ENCODE measurements around the gene C1QA.

Gene C1QA

GRCh38 chr1:22612671-22613571 is 23.5 kb upstream of the C1QA start:
- no peak for DNase-seq (ENCODE audit: low read depth in 2 of 2)

- DNase-seq (ENCODE audit: low read depth in 2 of 2): no peak
Observed at GRCh38 chr1:22613572-22613918, 22.9 kb upstream of the C1QA start.

DNA sequence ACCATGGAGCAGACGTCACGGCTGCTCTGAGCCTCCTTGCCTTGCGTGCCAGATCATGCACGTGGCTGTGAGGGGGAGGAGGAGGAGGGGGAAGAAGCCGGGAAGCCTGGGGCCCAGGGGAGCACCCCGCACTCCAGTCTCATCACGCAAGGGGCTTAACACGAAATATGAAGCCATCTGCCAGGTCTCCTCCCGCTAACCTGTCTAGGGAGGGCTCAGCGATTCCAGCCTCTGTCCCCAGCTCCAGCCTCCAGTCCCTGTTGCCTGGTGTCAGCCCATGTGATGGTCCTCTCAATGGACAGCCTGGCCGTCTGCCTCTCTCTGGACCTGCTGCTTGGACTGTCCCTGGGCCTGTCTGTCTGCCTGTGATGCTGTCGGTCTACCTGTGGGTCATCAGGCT is 22.5 kb upstream of the C1QA start:
- DNase-seq (ENCODE audit: low read depth in 2 of 2): no peak

- no peak for DNase-seq (ENCODE audit: low read depth in 2 of 2)
Observed at GRCh38 chr1:22615886-22616285, 20.5 kb upstream of the C1QA start.

- no peak for DNase-seq (ENCODE audit: low read depth in 2 of 2)
Observed at GRCh38 chr1:22616571-22616970, 19.9 kb upstream of the C1QA start.

DNA sequence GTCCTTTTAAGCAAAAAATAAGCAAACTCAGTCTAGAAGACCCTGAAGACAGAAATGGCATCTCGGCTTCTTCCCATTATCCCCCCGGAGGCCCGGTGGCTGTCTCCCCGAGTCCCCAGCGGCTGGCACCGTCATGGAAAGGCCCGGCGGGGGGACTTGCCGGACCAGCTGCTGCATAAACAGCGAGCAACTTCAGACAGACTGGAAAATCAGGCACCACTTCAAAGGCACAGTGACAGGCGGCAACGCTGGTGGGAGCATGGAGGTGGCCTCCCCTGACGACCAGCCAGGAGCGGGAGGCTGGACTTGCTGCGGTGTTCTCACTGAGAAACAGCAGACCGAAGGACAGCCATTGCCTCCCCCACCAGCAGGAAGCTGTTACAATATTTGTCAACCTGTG is 18.4 kb upstream of the C1QA start:
- no peak for DNase-seq (ENCODE audit: low read depth in 2 of 2)

GRCh38 chr1:22619252-22619651 is 17.2 kb upstream of the C1QA start:
- DNase-seq (ENCODE audit: low read depth in 2 of 2): no peak

DNA sequence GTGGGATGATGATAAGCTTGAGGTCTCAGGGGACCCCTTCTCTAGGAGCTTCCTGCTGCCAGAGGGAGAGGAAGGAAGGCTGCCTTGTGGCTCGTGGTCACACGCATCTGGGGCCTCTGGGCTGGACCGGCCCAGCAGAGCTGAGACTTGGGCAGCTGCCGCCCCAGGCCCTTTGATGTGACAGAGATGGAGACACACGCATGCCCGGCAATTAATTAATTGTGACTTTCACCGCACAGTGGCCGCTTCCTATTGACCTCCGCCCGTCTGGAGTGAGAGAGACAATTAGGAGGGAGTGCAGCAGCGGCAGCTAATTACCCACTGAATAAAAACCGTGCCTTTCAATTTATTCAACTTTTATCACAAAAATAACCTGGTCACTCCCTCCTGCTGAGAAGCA is 16.6 kb upstream of the C1QA start:
- DNase-seq (ENCODE audit: low read depth in 2 of 2): no peak

GRCh38 chr1:22621761-22622160 is 14.7 kb upstream of the C1QA start:
- no peak for DNase-seq (ENCODE audit: low read depth in 2 of 2)

DNA sequence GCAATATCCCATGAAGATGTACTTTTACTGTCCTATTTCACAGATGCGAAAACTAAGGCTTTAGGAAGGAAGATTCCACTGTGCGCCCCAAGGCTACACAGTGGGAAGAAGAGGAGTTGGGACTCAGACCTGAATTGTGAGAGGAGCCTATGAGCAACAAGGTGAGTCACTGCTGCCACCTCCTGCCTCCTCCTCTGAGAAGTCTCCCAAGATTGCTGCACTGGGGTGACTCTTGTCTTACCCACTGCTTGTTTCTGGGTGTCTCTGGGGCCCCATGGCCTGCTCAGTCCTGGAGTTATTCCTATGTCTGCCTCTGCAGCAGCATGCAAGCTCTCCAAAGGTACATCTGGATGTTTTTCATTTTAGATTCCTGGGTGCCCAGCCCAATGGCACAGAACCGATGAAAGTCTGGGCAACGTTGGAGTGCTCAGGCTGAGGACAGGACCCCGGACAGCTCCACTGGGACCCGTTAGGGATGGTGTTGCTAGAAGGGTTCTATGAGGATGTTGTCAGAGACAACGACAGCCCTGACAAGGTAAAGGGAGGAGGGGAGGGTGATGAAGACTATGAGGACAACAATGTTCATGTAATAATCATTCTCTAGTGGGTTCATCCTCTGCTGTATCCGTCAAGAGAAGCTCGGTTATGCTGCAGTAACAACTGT is 11.0 kb upstream of the C1QA start:
- no peak for DNase-seq (ENCODE audit: low read depth in 2 of 2)

DNA sequence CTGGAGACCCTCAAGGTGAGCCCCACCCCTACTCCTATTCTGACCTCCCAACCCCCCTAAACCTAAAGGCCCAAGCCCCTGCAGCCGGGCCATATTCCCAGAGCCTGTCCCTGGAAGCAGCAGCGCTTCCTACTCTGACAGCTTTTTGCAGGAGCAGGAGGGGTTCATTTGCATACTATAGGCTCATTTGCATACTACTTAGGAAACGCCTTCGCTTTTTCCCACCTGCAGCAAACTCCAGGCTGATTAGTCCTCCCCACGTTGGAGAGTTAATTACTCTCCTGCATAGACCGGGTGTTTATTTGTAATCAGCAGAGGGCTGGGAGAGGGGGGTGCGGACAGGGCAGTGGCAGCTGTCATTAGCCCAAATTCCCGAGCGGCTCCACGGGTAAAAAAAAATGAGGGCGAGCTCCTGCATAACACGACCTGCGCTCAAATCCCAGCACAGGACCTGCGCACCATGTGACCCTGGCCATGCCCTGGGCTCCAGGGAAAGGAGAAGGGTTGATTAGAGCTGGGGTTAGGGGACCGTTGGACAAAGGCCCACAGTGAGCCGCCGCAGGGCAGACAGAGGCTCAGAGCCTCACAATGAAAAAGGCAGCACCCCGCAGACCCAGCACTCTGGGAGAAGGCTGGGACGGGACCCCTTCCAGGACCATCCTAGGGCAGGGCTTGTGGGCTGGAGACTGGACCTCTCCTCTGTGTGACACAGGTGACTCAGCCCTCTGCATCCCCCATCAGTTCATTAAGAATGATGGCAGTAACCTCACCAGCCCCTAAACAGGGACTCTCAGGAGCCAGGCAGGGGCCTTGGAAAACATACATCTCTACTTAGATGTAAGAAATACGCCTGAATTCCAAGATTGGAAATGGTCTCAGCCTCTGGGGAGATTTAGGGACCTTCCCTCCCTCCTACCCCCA is 9.9 kb upstream of the C1QA start:
- DNase-seq (ENCODE audit: low read depth in 2 of 2): no peak

DNA sequence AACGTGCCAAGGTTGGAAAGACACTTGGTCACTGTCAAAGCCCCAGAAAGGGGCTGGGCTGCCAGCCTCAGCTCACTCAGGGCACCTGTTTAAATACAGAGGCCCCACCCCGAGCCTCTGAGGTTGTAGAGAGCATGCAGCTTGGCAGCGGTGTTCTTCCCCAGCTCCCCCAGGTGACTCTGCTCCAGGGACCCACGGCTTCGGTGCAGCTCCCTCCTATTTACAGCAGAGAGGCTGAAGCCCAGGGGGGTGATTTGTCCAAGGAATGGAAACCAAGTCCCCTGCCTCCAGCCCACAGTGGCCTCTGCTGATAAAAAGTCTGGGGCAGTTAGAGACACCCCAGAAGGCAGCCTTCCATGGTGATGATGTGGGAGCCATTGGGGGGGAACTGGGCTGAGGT is 9.1 kb upstream of the C1QA start:
- DNase-seq (ENCODE audit: low read depth in 2 of 2): no peak

DNA sequence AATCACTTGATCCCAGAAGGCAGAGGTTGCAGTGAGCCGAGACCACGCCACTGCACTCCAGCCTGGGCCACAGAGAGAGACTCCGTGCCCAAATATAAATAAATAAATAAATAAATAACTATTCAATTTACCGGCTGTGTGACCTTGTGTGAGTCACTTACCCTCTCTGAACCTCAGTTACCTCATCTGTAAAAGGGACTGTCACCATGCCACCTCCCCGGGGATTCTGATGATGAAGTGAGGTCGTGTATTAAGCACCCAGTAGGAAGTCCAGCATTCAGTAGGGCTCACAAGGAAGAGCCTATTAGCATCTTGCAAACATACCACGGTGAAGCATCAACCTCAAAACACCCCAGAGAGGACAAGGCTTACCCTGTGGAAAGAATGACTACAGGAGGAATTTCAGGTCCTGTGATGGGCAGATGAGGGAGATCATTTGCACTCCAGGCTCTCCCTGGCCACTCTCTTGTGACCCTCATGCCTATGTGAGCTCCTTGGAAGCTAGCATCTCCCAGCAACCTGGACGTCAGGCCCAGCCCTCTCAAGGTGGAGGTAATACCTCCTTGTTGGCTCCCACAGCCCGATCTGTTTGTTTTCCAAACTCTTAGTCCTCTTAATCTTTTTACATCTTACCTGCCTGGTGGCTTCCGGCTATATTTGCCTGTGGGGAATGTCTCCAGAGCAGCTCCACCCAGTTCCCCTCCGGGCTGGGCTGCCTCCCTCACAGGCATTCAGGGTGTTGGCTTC is 7.6 kb upstream of the C1QA start:
- no peak for DNase-seq (ENCODE audit: low read depth in 2 of 2)

- no peak for DNase-seq (ENCODE audit: low read depth in 2 of 2)
Observed at GRCh38 chr1:22629886-22630285, 6.5 kb upstream of the C1QA start.

GRCh38 chr1:22633697-22634463 is 2.5 kb upstream of the C1QA start:
- no peak for DNase-seq (ENCODE audit: low read depth in 2 of 2)

DNA sequence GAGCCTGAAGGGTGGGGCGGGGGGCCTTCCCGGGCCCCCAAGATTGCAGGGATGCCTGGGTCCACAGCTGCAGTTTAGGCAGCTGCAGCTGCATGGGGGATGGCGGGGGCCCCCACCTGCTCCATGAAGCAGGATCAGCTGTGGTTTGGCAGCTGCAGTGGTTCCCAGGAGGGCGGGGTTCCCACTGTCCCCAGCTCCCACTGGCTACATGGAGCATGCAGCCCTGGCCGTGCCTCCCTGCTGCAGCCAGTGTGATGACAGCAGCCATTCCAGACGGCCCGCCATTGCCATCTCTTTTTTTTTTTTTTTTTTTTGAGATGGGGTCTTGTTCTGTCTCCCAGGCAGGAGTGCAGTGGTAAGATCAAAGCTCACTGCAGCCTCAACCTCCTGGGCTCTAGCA is 992 bp upstream of the C1QA start:
- no peak for DNase-seq (ENCODE audit: low read depth in 2 of 2)

DNA sequence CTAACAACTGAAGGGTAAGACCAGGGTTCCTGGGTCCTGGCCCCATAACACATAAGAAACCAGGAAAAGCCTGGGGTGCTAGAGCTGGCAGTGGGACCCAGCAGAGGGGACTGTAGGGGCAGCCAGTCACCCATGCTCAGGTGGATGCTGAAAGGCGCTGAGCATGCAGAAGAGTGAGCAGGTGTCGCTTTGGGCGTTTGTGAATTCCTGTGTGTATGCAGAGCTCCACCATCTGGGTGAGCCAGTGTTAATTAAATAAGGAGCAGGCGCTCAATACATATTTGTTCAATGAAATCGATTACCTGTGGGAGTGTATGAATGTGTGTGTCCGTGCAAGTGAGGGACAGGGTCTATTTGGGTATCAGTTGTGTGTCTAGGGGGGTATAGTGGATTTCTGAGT is 499 bp downstream of the C1QA start:
- DNase-seq (ENCODE audit: low read depth in 2 of 2): no peak

DNA sequence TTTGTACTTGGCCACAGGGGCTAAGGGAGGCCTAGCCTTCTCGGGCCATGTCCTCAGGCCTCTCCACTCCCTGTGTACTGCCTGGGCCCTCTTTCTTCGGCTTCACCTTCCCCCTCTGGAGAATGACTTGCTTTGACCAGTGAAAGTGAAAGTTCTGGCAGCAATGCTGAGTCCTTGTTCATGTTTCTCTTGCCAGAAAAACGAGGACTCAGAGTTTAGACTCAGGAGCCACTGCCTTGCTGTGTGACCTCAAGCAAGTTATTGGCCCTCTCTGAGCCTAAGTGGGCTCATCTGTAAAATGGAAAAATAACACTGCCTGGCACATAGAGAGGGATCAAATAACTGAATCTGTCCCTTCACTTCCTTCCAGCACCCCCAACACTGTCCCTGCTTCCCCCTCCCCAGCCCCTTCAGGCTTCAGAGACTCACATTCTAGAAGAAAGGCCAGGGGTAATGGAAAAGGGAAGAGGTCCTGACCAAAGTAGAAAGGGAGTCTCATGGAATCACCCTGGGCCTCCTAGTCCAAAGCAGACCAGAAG is 1.5 kb downstream of the C1QA start:
- DNase-seq (ENCODE audit: low read depth in 2 of 2): no peak

- no peak for DNase-seq (ENCODE audit: low read depth in 2 of 2)
Observed at GRCh38 chr1:22638476-22639234, 2.2 kb downstream of the C1QA start.

GRCh38 chr1:22639286-22639685 is 2.9 kb downstream of the C1QA start:
- DNase-seq (ENCODE audit: low read depth in 2 of 2): no peak

All from stimulated activated CD4-positive, alpha-beta T cell treated with anti-CD3 and anti-CD28 coated beads, Interleukin-4, amount 100 ng/mL, for 48 hours (primary cell).